ENCODE results near the gene RAB40C. TPM values are rescaled to one million over a fixed set of nuclear protein-coding genes. Genes with fewer than 3 reads are reported as not detected.

Gene RAB40C
- polyA plus RNA-seq (2013) = 26.3 and 27.6 TPM in 2 replicates

GRCh38 chr16:589658-590187, at the start of gene RAB40C:
Gene RAB40C (plus strand): TSS chr16:590066. CDS start chr16:590292, 226 bp downstream.
- Histone ChIP-seq H3K23ac (ENCODE audit: low read length) (no peak within 1 kb of the TSS), H2AFZ (ENCODE audit: insufficient read depth, low read length, poor library complexity) (peak within 1 kb of the TSS; percentile 99), H2BK120ac (ENCODE audit: insufficient read depth, low read length, poor library complexity) (peak within 1 kb of the TSS; percentile 96)

DNA sequence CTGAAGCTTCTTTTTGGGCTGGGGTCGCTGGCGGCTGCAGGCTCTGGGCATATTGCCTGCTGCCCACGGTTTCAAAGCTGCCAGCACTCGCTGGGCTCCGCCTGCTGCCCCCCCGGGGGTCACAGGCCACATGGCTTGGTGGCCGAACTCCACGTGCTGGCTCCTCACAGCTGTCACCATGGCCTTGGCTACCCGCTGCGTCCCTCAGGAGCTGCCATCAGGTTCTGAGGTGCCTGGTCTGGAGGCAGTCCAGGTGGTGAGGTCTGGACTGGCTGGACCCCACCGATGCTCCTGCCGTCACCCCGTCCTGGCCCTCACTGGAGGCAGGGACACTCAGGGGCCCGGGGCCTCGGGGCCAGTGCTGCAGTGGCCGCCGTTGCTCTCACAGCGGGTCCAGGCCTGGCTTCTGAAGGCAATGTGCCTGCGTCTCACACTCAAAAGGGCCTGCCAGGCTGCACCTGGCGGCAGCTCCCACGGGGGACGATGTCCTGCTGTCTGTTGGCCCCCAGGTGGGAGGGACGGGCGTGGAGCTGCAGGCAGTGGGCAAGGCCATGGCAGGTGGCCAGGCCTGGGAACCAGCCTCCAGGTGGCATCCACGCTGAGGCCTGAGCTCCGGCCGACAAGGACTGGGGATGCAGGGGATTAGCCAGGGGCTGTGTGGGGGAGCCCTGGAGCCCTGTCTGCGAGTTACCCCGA, 49.1 kb upstream of the RAB40C start:
- DNase-seq = no peak
- WGBS (ENCODE audit: extremely low coverage, insufficient coverage, insufficient read length) = no CpG with 5 or more reads among the region's 29 CpGs
- Histone ChIP-seq H3K4me1 (ENCODE audit: control insufficient read depth in 1 of 2, insufficient read depth in 2 of 2, low read length in 2 of 2) (no peaks in the 10 kb centered on the region), H4K91ac (ENCODE audit: low read depth, low read length) (no peak overlapping the region), H3K27me3 (ENCODE audit: insufficient read depth, low read length) (no peaks in the 10 kb centered on the region), H4K12ac (ENCODE audit: low read depth, low read length) (no peak overlapping the region), H2AK5ac (ENCODE audit: low read length) (no peak overlapping the region), H4K8ac (ENCODE audit: low read depth, low read length) (no peak overlapping the region), H3K27ac (ENCODE audit: low read depth, low read length) (no peak overlapping the region), H2BK12ac (ENCODE audit: low read length) (no peak overlapping the region), H3K36me3 (ENCODE audit: control insufficient read depth in 1 of 2, insufficient read depth in 2 of 2, low read length in 2 of 2) (peaks cover 14 to 22% of the 10 kb centered on the region in 2 experiments), H3K23ac (ENCODE audit: low read length) (no peak overlapping the region), H3K9ac (ENCODE audit: low read length) (no peak overlapping the region), H2BK120ac (ENCODE audit: insufficient read depth, low read length, poor library complexity) (no peak overlapping the region), H3K4me2 (ENCODE audit: low read length) (no peak overlapping the region), H3K18ac (ENCODE audit: low read length) (no peak overlapping the region), H3K79me1 (ENCODE audit: low read length) (no peaks in the 10 kb centered on the region), H3K4me3 (ENCODE audit: low read depth, low read length) (no peak overlapping the region), H3K14ac (ENCODE audit: low read length) (no peak overlapping the region), H3K9me3 (ENCODE audit: insufficient read depth, low read depth, low read length) (peaks cover 2% of the 10 kb centered on the region), H2AFZ (ENCODE audit: insufficient read depth, low read length, poor library complexity) (no peak overlapping the region), H2BK5ac (ENCODE audit: low read depth, low read length, poor library complexity) (no peak overlapping the region), H3K79me2 (ENCODE audit: control insufficient read depth, insufficient read depth, low read length, poor library complexity) (no peaks in the 10 kb centered on the region), H3K4ac (ENCODE audit: low read depth, low read length) (peak overlapping the region; percentile 28)

More at GRCh38 chr16:589658-590187, at the start of gene RAB40C:
- Histone ChIP-seq H3K79me2 (ENCODE audit: control insufficient read depth, insufficient read depth, low read length, poor library complexity) (peaks cover 28% of the 10 kb centered on the region), H3K18ac (ENCODE audit: low read length) (peak within 1 kb of the TSS; percentile 94), H3K4me1 (ENCODE audit: control insufficient read depth in 1 of 2, insufficient read depth in 2 of 2, low read length in 2 of 2) (peaks cover 32 to 40% of the 10 kb centered on the region in 2 experiments), H3K14ac (ENCODE audit: low read length) (peak within 1 kb of the TSS; percentile 97), H4K91ac (ENCODE audit: low read depth, low read length) (peak within 1 kb of the TSS; percentile 99), H3K4me3 (ENCODE audit: low read depth, low read length) (peak within 1 kb of the TSS; percentile 94), H3K4ac (ENCODE audit: low read depth, low read length) (peak within 1 kb of the TSS; percentile 77), H2BK5ac (ENCODE audit: low read depth, low read length, poor library complexity) (peak within 1 kb of the TSS; percentile 99), H3K36me3 (ENCODE audit: control insufficient read depth in 1 of 2, insufficient read depth in 2 of 2, low read length in 2 of 2) (peaks cover 5 to 6% of the 10 kb centered on the region in 2 experiments), H3K27ac (ENCODE audit: low read depth, low read length) (peak within 1 kb of the TSS; percentile 92), H3K27me3 (ENCODE audit: insufficient read depth, low read length) (no peaks in the 10 kb centered on the region), H2BK12ac (ENCODE audit: low read length) (peak within 1 kb of the TSS; percentile 75), H3K4me2 (ENCODE audit: low read length) (peak within 1 kb of the TSS; percentile 85), H4K12ac (ENCODE audit: low read depth, low read length) (peak within 1 kb of the TSS; percentile 78), H2AK5ac (ENCODE audit: low read length) (peak within 1 kb of the TSS; percentile 80), H3K79me1 (ENCODE audit: low read length) (peaks cover 22% of the 10 kb centered on the region), H3K9me3 (ENCODE audit: insufficient read depth, low read depth, low read length) (peaks cover 3% of the 10 kb centered on the region), H4K8ac (ENCODE audit: low read depth, low read length) (peak within 1 kb of the TSS; percentile 97), H3K9ac (ENCODE audit: low read length) (peak within 1 kb of the TSS; percentile 91)
- no CpG with 5 or more reads among the region's 67 CpGs for WGBS (ENCODE audit: extremely low coverage, insufficient coverage, insufficient read length)
- DNase-seq = peak; percentile 95 to 97

- Histone ChIP-seq H2BK12ac (ENCODE audit: low read length) (no peak overlapping the region), H3K14ac (ENCODE audit: low read length) (no peak overlapping the region), H3K4me2 (ENCODE audit: low read length) (no peak overlapping the region), H3K9me3 (ENCODE audit: insufficient read depth, low read depth, low read length) (no peaks in the 10 kb centered on the region), H4K12ac (ENCODE audit: low read depth, low read length) (no peak overlapping the region), H3K4me1 (ENCODE audit: control insufficient read depth in 1 of 2, insufficient read depth in 2 of 2, low read length in 2 of 2) (no peaks in the 10 kb centered on the region), H2BK5ac (ENCODE audit: low read depth, low read length, poor library complexity) (no peak overlapping the region), H4K8ac (ENCODE audit: low read depth, low read length) (no peak overlapping the region), H3K23ac (ENCODE audit: low read length) (no peak overlapping the region), H4K91ac (ENCODE audit: low read depth, low read length) (no peak overlapping the region), H2AFZ (ENCODE audit: insufficient read depth, low read length, poor library complexity) (no peak overlapping the region), H3K18ac (ENCODE audit: low read length) (no peak overlapping the region), H3K4ac (ENCODE audit: low read depth, low read length) (no peak overlapping the region), H3K27me3 (ENCODE audit: insufficient read depth, low read length) (no peaks in the 10 kb centered on the region), H3K4me3 (ENCODE audit: low read depth, low read length) (no peak overlapping the region), H3K79me2 (ENCODE audit: control insufficient read depth, insufficient read depth, low read length, poor library complexity) (no peaks in the 10 kb centered on the region), H2BK120ac (ENCODE audit: insufficient read depth, low read length, poor library complexity) (no peak overlapping the region), H2AK5ac (ENCODE audit: low read length) (no peak overlapping the region), H3K27ac (ENCODE audit: low read depth, low read length) (no peak overlapping the region), H3K79me1 (ENCODE audit: low read length) (no peaks in the 10 kb centered on the region), H3K9ac (ENCODE audit: low read length) (no peak overlapping the region), H3K36me3 (ENCODE audit: control insufficient read depth in 1 of 2, insufficient read depth in 2 of 2, low read length in 2 of 2) (peaks cover 8 to 18% of the 10 kb centered on the region in 2 experiments)
- no peak for DNase-seq
- WGBS (ENCODE audit: extremely low coverage, insufficient coverage, insufficient read length) = no CpG with 5 or more reads among the region's 51 CpGs
Measured at GRCh38 chr16:543301-544164, 46.3 kb upstream of the RAB40C start.

- Histone ChIP-seq H3K27me3 (ENCODE audit: insufficient read depth, low read length) (no peaks in the 10 kb centered on the region), H3K4me3 (ENCODE audit: low read depth, low read length) (no peak overlapping the region), H3K79me2 (ENCODE audit: control insufficient read depth, insufficient read depth, low read length, poor library complexity) (no peaks in the 10 kb centered on the region), H3K4me1 (ENCODE audit: control insufficient read depth in 1 of 2, insufficient read depth in 2 of 2, low read length in 2 of 2) (no peaks in the 10 kb centered on the region), H3K23ac (ENCODE audit: low read length) (no peak overlapping the region), H2BK120ac (ENCODE audit: insufficient read depth, low read length, poor library complexity) (no peak overlapping the region), H2BK5ac (ENCODE audit: low read depth, low read length, poor library complexity) (no peak overlapping the region), H2BK12ac (ENCODE audit: low read length) (no peak overlapping the region), H3K4me2 (ENCODE audit: low read length) (no peak overlapping the region), H2AFZ (ENCODE audit: insufficient read depth, low read length, poor library complexity) (no peak overlapping the region), H3K79me1 (ENCODE audit: low read length) (no peaks in the 10 kb centered on the region), H3K9me3 (ENCODE audit: insufficient read depth, low read depth, low read length) (no peaks in the 10 kb centered on the region), H3K27ac (ENCODE audit: low read depth, low read length) (no peak overlapping the region), H3K14ac (ENCODE audit: low read length) (no peak overlapping the region), H4K91ac (ENCODE audit: low read depth, low read length) (no peak overlapping the region), H2AK5ac (ENCODE audit: low read length) (no peak overlapping the region), H4K8ac (ENCODE audit: low read depth, low read length) (no peak overlapping the region), H3K36me3 (ENCODE audit: control insufficient read depth in 1 of 2, insufficient read depth in 2 of 2, low read length in 2 of 2) (peaks cover 15 to 20% of the 10 kb centered on the region in 2 experiments), H4K12ac (ENCODE audit: low read depth, low read length) (no peak overlapping the region), H3K9ac (ENCODE audit: low read length) (no peak overlapping the region), H3K4ac (ENCODE audit: low read depth, low read length) (no peak overlapping the region), H3K18ac (ENCODE audit: low read length) (no peak overlapping the region)
- WGBS (ENCODE audit: extremely low coverage, insufficient coverage, insufficient read length) = no CpG with 5 or more reads among the region's 46 CpGs
- DNase-seq = no peak
Measured at GRCh38 chr16:544517-544916, 45.3 kb upstream of the RAB40C start.
